GM18520 (cell line): ENCODE measurements around the gene STPG4.
"Not testable (repeated sequence)": the region's sequence is repeated elsewhere in the genome, so short reads cannot be mapped to it uniquely, and the experiment has no call there.

Source experiments
- ATAC-seq: cut with Tn5 transposase; IDR thresholded peaks from one replicate; pipeline ENCODE4 v1.9.1; 2021; ENCODE audit not compliant: unreplicated experiment

The STPG4 gene

GRCh38 chr2:47155091-47155876 lies at the start of gene STPG4:
Gene STPG4, minus strand, starts transcription at chr2:47155308. Its CDS starts 57 bp downstream, at chr2:47155251.
- no peak for ATAC-seq

GRCh38 chr2:47204691-47205090 lies 49.6 kb upstream of the STPG4 start:
- ATAC-seq: no peak

- ATAC-seq: no peak
Observed at GRCh38 chr2:47203995-47204394, 48.9 kb upstream of the STPG4 start.

- ATAC-seq: no peak
Observed at GRCh38 chr2:47201224-47201623, 46.1 kb upstream of the STPG4 start.

GRCh38 chr2:47198985-47199451 lies 43.9 kb upstream of the STPG4 start:
- no peak for ATAC-seq

- ATAC-seq: no peak
Observed at GRCh38 chr2:47196499-47196898, 41.4 kb upstream of the STPG4 start.

- ATAC-seq: no peak
Observed at GRCh38 chr2:47196046-47196445, 40.9 kb upstream of the STPG4 start.

- ATAC-seq: no peak
Observed at GRCh38 chr2:47195148-47195547, 40.0 kb upstream of the STPG4 start.

GRCh38 chr2:47194410-47194809 lies 39.3 kb upstream of the STPG4 start:
- no peak for ATAC-seq

GRCh38 chr2:47193607-47194006 lies 38.5 kb upstream of the STPG4 start:
- no peak for ATAC-seq

- no peak for ATAC-seq
Observed at GRCh38 chr2:47190188-47190881, 35.2 kb upstream of the STPG4 start.

GRCh38 chr2:47189635-47190034 lies 34.5 kb upstream of the STPG4 start:
- no peak for ATAC-seq

- no peak for ATAC-seq
Observed at GRCh38 chr2:47187069-47187468, 32.0 kb upstream of the STPG4 start.

GRCh38 chr2:47186351-47186750 lies 31.2 kb upstream of the STPG4 start:
- no peak for ATAC-seq

- not testable (repeated sequence) for ATAC-seq
Observed at GRCh38 chr2:47185098-47185497, 30.0 kb upstream of the STPG4 start.

- ATAC-seq: no peak
Observed at GRCh38 chr2:47181176-47181575, 26.1 kb upstream of the STPG4 start.

GRCh38 chr2:47180531-47180930 lies 25.4 kb upstream of the STPG4 start:
- ATAC-seq: no peak

- ATAC-seq: no peak
Observed at GRCh38 chr2:47179388-47179787, 24.3 kb upstream of the STPG4 start.

- no peak for ATAC-seq
Observed at GRCh38 chr2:47178341-47178740, 23.2 kb upstream of the STPG4 start.

GRCh38 chr2:47177043-47177565 lies 22.0 kb upstream of the STPG4 start:
- no peak for ATAC-seq

- ATAC-seq: no peak
Observed at GRCh38 chr2:47174733-47175361, 19.7 kb upstream of the STPG4 start.
